OCI-LY1 (cell line): ENCODE results near the gene TPCN2.

Experiments used
- CTCF ChIP-seq: fragments of 200-600 bp; sonication (generic), shearing (Covaris generic); IDR thresholded peaks from 2 replicates; pipeline ENCODE4 v1.5.1; 2017; ENCODE audit warnings: mild to moderate bottlenecking, antibody characterized with exemption, low read length, moderate library complexity, mixed read lengths
- EZH2 ChIP-seq: fragments of 200-600 bp; sonication (generic), shearing (Covaris generic); IDR thresholded peaks from 2 replicates; pipeline ENCODE4 v1.8.0; 2017; ENCODE audit warnings: borderline replicate concordance, mixed run types, mild to moderate bottlenecking, antibody characterized with exemption, low read length, moderate library complexity, mixed read lengths

DNA sequence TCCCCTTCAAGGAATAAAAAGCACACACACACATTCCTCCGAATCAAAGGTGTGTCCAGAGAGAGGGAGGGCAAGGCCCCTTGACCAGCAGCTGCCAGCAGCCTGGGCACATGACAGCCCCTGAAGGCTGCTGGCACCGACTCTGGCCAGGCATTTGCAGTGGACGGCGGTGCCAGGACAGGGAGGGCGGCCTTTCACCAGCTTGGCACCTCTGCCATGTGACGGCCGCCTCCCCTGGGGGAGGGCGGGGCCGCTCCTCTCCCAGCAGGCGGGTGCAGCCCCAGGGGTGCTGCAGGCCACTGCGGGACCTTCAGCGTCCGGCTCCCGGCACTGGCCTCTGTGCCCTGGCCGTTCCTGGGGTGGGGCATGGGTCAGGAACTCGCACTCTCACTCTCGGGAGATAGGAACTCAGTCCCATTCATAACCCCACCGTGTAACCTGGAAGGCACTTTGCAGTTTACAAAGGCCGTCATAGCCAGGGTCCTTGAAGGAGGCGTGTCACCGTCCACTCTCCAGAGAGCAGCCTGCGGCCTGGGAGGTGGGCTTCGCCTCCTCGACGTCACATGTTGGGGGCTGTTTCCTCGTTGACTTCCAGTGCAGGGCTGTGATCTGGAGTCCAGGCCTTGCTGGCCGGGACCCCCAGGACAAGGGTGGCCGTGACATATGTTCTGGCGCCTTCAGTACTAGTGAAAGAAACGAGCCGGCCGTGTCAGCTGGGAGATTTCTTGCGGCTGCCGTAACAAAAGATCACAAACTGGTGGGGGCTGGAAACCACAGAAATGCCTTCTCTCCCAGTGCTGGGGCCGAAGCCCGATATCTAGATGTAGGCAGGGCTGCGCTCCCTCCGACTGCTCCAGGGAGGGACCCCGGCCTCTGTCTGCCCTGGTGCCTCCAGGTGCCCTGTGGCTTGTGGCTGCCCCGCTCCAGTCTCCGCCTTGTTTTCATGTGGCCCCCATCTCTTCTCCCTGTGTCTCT lies 67.1 kb downstream of the TPCN2 start:
- no peak for TF ChIP-seq CTCF
- TF ChIP-seq EZH2: no peak
